Esophagus muscularis mucosa (tissue), 4 donors: Measurements from ENCODE around the gene CRYAB.

ENCODE experiments used
- EP300 ChIP-seq: sonication (generic); formaldehyde crosslinking; IDR thresholded peaks from one replicate; pipeline ENCODE4 v1.6.1; 2017; ENCODE audit warnings: antibody characterized with exemption
- POLR2A ChIP-seq: fragments of 450-650 bp; IDR thresholded peaks from one replicate; pipeline ENCODE4 v1.6.1; 2017; ENCODE audit warnings: antibody characterized with exemption, moderate library complexity, mild to moderate bottlenecking, low read depth
- TF ChIP-seq, protein P1 (sequence below), 3 experiments: fragments of 200-600 bp in 2 of 3; fragments of 450-650 bp in 1 of 3; sonication (generic) in 2 of 3; IDR thresholded peaks; one replicate each; pipeline ENCODE4 v1.5.1; 2017 to 2019; ENCODE audit warnings: antibody characterized with exemption in 3 of 3, mild to moderate bottlenecking in 2 of 3, moderate library complexity in 1 of 3

GRCh38 chr11:111932611-111932950, 21.0 kb upstream of the CRYAB start:
- TF ChIP-seq EP300, result no peak
- no peak for TF ChIP-seq POLR2A
- TF ChIP-seq, protein P1, sequence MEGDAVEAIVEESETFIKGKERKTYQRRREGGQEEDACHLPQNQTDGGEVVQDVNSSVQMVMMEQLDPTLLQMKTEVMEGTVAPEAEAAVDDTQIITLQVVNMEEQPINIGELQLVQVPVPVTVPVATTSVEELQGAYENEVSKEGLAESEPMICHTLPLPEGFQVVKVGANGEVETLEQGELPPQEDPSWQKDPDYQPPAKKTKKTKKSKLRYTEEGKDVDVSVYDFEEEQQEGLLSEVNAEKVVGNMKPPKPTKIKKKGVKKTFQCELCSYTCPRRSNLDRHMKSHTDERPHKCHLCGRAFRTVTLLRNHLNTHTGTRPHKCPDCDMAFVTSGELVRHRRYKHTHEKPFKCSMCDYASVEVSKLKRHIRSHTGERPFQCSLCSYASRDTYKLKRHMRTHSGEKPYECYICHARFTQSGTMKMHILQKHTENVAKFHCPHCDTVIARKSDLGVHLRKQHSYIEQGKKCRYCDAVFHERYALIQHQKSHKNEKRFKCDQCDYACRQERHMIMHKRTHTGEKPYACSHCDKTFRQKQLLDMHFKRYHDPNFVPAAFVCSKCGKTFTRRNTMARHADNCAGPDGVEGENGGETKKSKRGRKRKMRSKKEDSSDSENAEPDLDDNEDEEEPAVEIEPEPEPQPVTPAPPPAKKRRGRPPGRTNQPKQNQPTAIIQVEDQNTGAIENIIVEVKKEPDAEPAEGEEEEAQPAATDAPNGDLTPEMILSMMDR (IDR thresholded peaks at IDR 0.05), result no peak
